Ascending aorta (tissue), 2 donors: ENCODE measurements around the gene RNF31. TPM values are rescaled to one million over a fixed set of nuclear protein-coding genes. Genes with fewer than 3 reads are reported as not detected.
"Not testable (repeated sequence)": the region's sequence is repeated elsewhere in the genome, so short reads cannot be mapped to it uniquely, and the experiment has no call there.

Experiments
- DNase-seq, 2 donors: peaks; one replicate each; pipeline ENCODE4 v3.0.0-alpha.2; 2019; ENCODE audit warnings: low spot score in 2 of 2
- H3K27ac ChIP-seq, 2 donors: fragments of 200-600 bp; sonication (generic); one replicate each; pipeline ENCODE4 v1.5.1; 2016 to 2017; ENCODE audit warnings: mild to moderate bottlenecking in 1 of 2
- H3K27me3 ChIP-seq: fragments of 200-600 bp; sonication (generic); one replicate; pipeline ENCODE4 v1.5.1; 2017
- H3K36me3 ChIP-seq, 2 donors: fragments of 200-600 bp; sonication (generic); one replicate each; pipeline ENCODE4 v1.5.1; 2016
- H3K4me1 ChIP-seq, 2 donors: fragments of 200-600 bp; sonication (generic); one replicate each; pipeline ENCODE4 v1.5.1; 2016 to 2017; ENCODE audit warnings: mild to moderate bottlenecking in 1 of 2
- H3K4me3 ChIP-seq, 2 donors: fragments of 200-600 bp; sonication (generic); one replicate each; pipeline ENCODE4 v1.5.1; 2016 to 2017; ENCODE audit warnings: mild to moderate bottlenecking in 1 of 2
- H3K9me3 ChIP-seq, 2 donors: fragments of 200-600 bp; sonication (generic); one replicate each; pipeline ENCODE4 v1.5.1; 2016
- intact Hi-C: fragments of 100-400 bp; cut with DNase I; formaldehyde crosslinking; loops from one replicate; pipeline ENCODE4 v1.15.1; 2023
- total RNA-seq: library from RNA; depleted of rRNA; stranded (reverse); fragments of >200 nt; gene quantifications from one replicate; pipeline ENCODE4 v1.1.0, GENCODE V29; 2016
- TF ChIP-seq, protein P1 (sequence below), 3 experiments: fragments of 200-600 bp in 2 of 3; fragments of 450-650 bp in 1 of 3; sonication (generic) in 2 of 3; IDR thresholded peaks; one replicate each; pipeline ENCODE4 v1.5.1; 2016 to 2019; ENCODE audit warnings: antibody characterized with exemption in 3 of 3, mild to moderate bottlenecking in 1 of 3, moderate library complexity in 1 of 3

Gene RNF31
- total RNA-seq, 1 donor from 2014 or later, result 182 TPM

DNA sequence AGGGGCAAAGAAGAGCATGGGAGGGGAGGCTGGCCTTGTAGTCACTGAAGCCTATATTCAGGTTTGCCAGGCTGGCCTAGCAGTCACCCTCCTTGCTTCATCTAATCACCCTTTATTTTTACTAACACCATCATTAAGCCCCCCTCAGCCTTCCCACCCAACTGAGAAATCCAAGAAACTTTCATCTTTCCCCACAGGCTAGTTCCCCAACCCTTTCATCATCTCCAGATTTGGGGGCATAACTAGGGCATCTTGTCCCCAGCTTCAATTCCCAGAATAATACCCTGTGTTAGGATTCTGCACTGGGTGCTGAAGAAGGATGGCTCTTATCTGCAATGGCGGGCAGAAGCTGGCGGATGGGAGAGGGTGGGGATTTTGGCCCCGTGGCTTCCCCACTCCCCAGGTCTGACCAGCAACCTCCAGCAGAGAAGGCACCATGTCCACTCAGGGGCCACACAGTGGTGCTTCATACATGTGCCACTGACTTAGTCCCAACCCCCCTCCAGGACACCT is 46.3 kb upstream of the RNF31 start:
- DNase-seq, result no peak
- Histone ChIP-seq H3K27me3 (no peaks in the 10 kb centered on the region), H3K4me1 (no peaks in the 10 kb centered on the region), H3K9me3 (no peaks in the 10 kb centered on the region), H3K36me3 (peaks cover 10 to 18% of the 10 kb centered on the region in 2 donors), H3K4me3 (no peak overlapping the region), H3K27ac (no peak overlapping the region)
- TF ChIP-seq, protein P1, sequence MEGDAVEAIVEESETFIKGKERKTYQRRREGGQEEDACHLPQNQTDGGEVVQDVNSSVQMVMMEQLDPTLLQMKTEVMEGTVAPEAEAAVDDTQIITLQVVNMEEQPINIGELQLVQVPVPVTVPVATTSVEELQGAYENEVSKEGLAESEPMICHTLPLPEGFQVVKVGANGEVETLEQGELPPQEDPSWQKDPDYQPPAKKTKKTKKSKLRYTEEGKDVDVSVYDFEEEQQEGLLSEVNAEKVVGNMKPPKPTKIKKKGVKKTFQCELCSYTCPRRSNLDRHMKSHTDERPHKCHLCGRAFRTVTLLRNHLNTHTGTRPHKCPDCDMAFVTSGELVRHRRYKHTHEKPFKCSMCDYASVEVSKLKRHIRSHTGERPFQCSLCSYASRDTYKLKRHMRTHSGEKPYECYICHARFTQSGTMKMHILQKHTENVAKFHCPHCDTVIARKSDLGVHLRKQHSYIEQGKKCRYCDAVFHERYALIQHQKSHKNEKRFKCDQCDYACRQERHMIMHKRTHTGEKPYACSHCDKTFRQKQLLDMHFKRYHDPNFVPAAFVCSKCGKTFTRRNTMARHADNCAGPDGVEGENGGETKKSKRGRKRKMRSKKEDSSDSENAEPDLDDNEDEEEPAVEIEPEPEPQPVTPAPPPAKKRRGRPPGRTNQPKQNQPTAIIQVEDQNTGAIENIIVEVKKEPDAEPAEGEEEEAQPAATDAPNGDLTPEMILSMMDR (IDR thresholded peaks at IDR 0.05), result no peak
- intact Hi-C loops, result no loop called here

DNA sequence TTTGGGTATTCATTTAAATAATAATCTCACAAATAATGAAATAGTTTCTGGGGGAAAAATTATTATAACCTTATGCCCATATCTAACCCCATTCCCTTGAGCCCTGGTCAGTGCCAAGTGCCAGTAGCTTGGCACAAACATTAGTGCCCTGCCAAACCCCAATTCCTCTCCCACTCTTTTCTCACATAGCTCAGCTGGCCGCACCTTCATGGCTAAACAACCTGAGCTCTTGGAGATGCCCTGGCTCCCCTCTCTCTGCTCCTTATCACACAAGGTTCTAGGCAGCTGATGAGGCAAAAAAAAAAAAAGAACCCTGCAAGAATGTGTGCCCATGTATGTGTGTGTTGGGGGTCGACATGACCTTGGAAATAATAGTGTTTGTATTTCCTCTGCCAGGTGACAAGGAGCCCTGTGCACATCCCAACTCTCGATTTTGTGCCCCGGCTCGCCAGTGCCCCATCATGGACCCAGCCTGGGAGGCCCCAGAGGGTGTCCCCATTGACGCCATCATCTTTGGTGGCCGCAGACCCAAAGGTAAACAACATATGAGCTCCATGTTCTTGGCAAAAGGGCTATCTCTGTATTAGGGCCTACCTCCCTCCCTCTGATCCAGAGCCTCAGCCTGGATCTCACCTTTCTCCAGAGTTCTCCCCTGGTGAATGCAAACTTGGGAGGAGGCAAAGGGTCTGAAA is 44.8 kb upstream of the RNF31 start:
- H3K4me1 ChIP-seq, result no peaks in the 10 kb centered on the region
- intact Hi-C loops, result no loop called here
- no peak overlapping the region for H3K27ac ChIP-seq
- no peaks in the 10 kb centered on the region for H3K27me3 ChIP-seq
- peaks cover 10 to 18% of the 10 kb centered on the region in 2 donors for H3K36me3 ChIP-seq
- H3K9me3 ChIP-seq, result no peaks in the 10 kb centered on the region
- H3K4me3 ChIP-seq, result no peak overlapping the region
- DNase-seq, result no peak
- TF ChIP-seq, protein P1 (IDR thresholded peaks at IDR 0.05), result no peak

DNA sequence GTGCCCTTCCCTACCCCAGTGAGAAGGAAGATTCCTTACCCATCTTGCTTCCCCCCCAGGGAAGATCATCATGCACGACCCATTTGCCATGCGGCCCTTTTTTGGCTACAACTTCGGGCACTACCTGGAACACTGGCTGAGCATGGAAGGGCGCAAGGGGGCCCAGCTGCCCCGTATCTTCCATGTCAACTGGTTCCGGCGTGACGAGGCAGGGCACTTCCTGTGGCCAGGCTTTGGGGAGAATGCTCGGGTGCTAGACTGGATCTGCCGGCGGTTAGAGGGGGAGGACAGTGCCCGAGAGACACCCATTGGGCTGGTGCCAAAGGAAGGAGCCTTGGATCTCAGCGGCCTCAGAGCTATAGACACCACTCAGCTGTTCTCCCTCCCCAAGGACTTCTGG is 43.8 kb upstream of the RNF31 start:
- no peaks in the 10 kb centered on the region for H3K9me3 ChIP-seq
- DNase-seq, result no peak
- TF ChIP-seq, protein P1 (IDR thresholded peaks at IDR 0.05), result no peak
- intact Hi-C loops, result no loop called here
- H3K4me1 ChIP-seq, result no peaks in the 10 kb centered on the region
- H3K27me3 ChIP-seq, result no peaks in the 10 kb centered on the region
- peaks cover 10 to 18% of the 10 kb centered on the region in 2 donors for H3K36me3 ChIP-seq
- H3K4me3 ChIP-seq, result no peak overlapping the region
- H3K27ac ChIP-seq, result no peak overlapping the region

DNA sequence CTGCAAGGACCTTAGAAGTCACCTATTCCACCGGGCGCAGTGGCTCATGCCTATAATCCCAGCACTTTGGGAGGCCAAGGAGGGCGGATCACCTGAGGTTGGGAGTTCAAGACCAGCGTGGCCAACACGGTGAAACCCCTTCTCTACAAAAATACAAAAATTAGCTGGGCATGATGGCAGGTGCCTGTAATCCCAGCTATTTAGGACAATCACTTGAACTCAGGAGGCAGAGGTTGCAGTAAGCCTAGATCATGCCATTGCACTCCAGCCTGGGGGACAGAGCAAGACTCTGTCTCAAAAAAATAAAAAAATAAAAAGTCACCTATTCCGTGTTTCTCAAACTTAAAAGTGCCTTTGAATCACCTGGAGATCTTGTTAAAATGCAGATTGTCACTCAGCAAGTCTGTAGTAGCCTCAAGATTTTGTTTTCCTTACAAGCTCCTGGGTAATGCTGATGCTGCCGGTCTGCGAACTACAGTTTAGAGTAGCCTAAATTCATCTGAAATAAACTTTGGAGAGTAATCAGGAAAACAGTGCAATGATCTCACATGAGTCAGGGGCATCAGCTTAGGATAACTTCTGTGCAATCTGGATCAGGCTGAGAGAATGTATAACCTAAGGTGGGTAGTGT is 41.6 kb upstream of the RNF31 start:
- H3K27me3 ChIP-seq, H3K4me3 ChIP-seq, DNase-seq, H3K4me1 ChIP-seq, H3K9me3 ChIP-seq, H3K27ac ChIP-seq, intact Hi-C loops: not testable (repeated sequence)
- H3K36me3 ChIP-seq, result peaks cover 6 to 13% of the 10 kb centered on the region in 2 donors

DNA sequence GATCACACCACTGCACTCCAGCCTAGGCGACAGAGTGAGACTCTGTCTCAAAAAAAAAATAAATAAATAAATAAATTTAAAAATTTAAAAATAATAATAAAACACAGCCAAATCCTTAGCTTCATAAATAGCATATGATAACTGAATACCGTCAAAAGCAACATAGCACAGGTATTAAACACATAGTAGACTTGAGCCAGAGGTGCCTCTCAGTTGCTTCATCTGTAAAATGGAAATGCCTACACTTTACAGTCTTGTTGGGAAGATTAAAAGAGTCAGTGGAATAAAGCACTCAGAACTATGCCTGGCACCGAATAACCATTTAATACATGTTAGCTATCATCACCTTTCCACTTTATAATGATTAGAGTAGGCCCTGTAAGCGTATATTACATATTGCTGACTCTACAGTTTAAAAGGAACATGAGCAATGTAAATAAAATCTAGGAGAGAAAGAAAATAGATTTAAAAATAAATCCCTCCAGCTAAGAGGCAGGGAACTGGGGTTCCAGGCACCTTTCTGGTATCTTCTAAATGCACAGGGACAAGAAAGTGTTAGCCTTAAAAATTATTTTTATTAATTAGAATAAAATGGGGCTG is 40.5 kb upstream of the RNF31 start:
- Histone ChIP-seq H3K36me3 (peaks cover 4 to 13% of the 10 kb centered on the region in 2 donors), H3K4me3 (no peak overlapping the region), H3K4me1 (peaks cover 0 to 4% of the 10 kb centered on the region in 2 donors), H3K9me3 (no peaks in the 10 kb centered on the region), H3K27me3 (no peaks in the 10 kb centered on the region), H3K27ac (no peak overlapping the region)
- no peak for DNase-seq
- intact Hi-C loops, result no loop called here
- TF ChIP-seq, protein P1 (IDR thresholded peaks at IDR 0.05), result no peak
